ENCODE results near the gene MORN1.

MORN1 gene

GRCh38 chr1:2354511-2355372 is 36.6 kb downstream of the MORN1 start:
- no peaks in the 10 kb centered on the region for H3K9me2 ChIP-seq (replicated peaks; ENCODE audit: insufficient read depth, low read length)
- peaks cover 100% of the 10 kb centered on the region for H3K27me3 ChIP-seq (replicated peaks; ENCODE audit: insufficient read depth, low read length)
- DNase-seq = no peak
- TF ChIP-seq EZH2 (optimal IDR thresholded peaks at IDR 0.05; ENCODE audit: low read depth, low read length) (no peak), CTCF (IDR thresholded peaks at IDR 0.05; ENCODE audit: low read length) (no peak), EZH2phosphoT487 (IDR thresholded peaks at IDR 0.05; ENCODE audit: low read length) (no peak)
- H3K4me2 ChIP-seq (ENCODE audit: low read depth, low read length) = no peak overlapping the region
- no peaks in the 10 kb centered on the region for H3K9me3 ChIP-seq (replicated peaks; ENCODE audit: insufficient read depth, low read length)
- no peaks in the 10 kb centered on the region for H4K20me1 ChIP-seq (ENCODE audit: insufficient read depth, low read length)
- H3K4me3 ChIP-seq (ENCODE audit: low read length) = no peak overlapping the region
- H3K4me1 ChIP-seq (ENCODE audit: low read length) = no peaks in the 10 kb centered on the region
- H3K36me3 ChIP-seq (replicated peaks; ENCODE audit: insufficient read depth, low read length) = no peaks in the 10 kb centered on the region
- H3K9ac ChIP-seq (ENCODE audit: low read length) = no peak overlapping the region
- no peaks in the 10 kb centered on the region for H3K79me2 ChIP-seq (ENCODE audit: low read length)
- H3K27ac ChIP-seq (ENCODE audit: low read length) = no peak overlapping the region
- no peaks in the 10 kb centered on the region for H3F3A ChIP-seq (ENCODE audit: insufficient read depth, low read length)
- H2AFZ ChIP-seq (ENCODE audit: low read length) = no peak overlapping the region

- Histone ChIP-seq H3K4me2 (ENCODE audit: low read depth, low read length) (no peak overlapping the region), H3K9me2 (replicated peaks; ENCODE audit: insufficient read depth, low read length) (no peaks in the 10 kb centered on the region), H2AFZ (ENCODE audit: low read length) (no peak overlapping the region), H3K79me2 (ENCODE audit: low read length) (no peaks in the 10 kb centered on the region), H3F3A (ENCODE audit: insufficient read depth, low read length) (no peaks in the 10 kb centered on the region), H3K4me1 (ENCODE audit: low read length) (no peaks in the 10 kb centered on the region), H3K27me3 (replicated peaks; ENCODE audit: insufficient read depth, low read length) (peaks cover 100% of the 10 kb centered on the region), H3K9me3 (replicated peaks; ENCODE audit: insufficient read depth, low read length) (no peaks in the 10 kb centered on the region), H3K4me3 (ENCODE audit: low read length) (no peak overlapping the region), H3K36me3 (replicated peaks; ENCODE audit: insufficient read depth, low read length) (no peaks in the 10 kb centered on the region), H3K27ac (ENCODE audit: low read length) (no peak overlapping the region), H3K9ac (ENCODE audit: low read length) (no peak overlapping the region), H4K20me1 (ENCODE audit: insufficient read depth, low read length) (no peaks in the 10 kb centered on the region)
- no peak for DNase-seq
- TF ChIP-seq CTCF (IDR thresholded peaks at IDR 0.05; ENCODE audit: low read length) = no peak
- no peak for TF ChIP-seq EZH2 (optimal IDR thresholded peaks at IDR 0.05; ENCODE audit: low read depth, low read length)
- TF ChIP-seq EZH2phosphoT487 (IDR thresholded peaks at IDR 0.05; ENCODE audit: low read length) = no peak
Measured at GRCh38 chr1:2353551-2354438, 37.6 kb downstream of the MORN1 start.

- no peak for TF ChIP-seq EZH2 (optimal IDR thresholded peaks at IDR 0.05; ENCODE audit: low read depth, low read length)
- TF ChIP-seq CTCF (IDR thresholded peaks at IDR 0.05; ENCODE audit: low read length) = no peak
- TF ChIP-seq EZH2phosphoT487 (IDR thresholded peaks at IDR 0.05; ENCODE audit: low read length) = no peak
- Histone ChIP-seq H3K36me3 (replicated peaks; ENCODE audit: insufficient read depth, low read length) (no peaks in the 10 kb centered on the region), H3K27me3 (replicated peaks; ENCODE audit: insufficient read depth, low read length) (peaks cover 99% of the 10 kb centered on the region), H3K4me2 (ENCODE audit: low read depth, low read length) (no peak overlapping the region), H3K9me2 (replicated peaks; ENCODE audit: insufficient read depth, low read length) (no peaks in the 10 kb centered on the region), H4K20me1 (ENCODE audit: insufficient read depth, low read length) (no peaks in the 10 kb centered on the region), H3K79me2 (ENCODE audit: low read length) (no peaks in the 10 kb centered on the region), H3K9ac (ENCODE audit: low read length) (no peak overlapping the region), H3K9me3 (replicated peaks; ENCODE audit: insufficient read depth, low read length) (no peaks in the 10 kb centered on the region), H3K4me3 (ENCODE audit: low read length) (no peak overlapping the region), H3K4me1 (ENCODE audit: low read length) (no peaks in the 10 kb centered on the region), H3F3A (ENCODE audit: insufficient read depth, low read length) (no peaks in the 10 kb centered on the region), H2AFZ (ENCODE audit: low read length) (no peak overlapping the region), H3K27ac (ENCODE audit: low read length) (no peak overlapping the region)
- DNase-seq = no peak
Measured at GRCh38 chr1:2352897-2353550, 38.3 kb downstream of the MORN1 start.

Measured in MM.1S (cell line).